Ramos (cell line): ENCODE data around the gene SMOC2.

Experiments used
- in situ Hi-C: fragments of 300-500 bp; cut with MboI; formaldehyde crosslinking; loops from one replicate; pipeline ENCODE4 v1.14.3; 2022; ENCODE audit warnings: low sequenced_read_pairs; ENCODE audit not compliant: unreplicated experiment

Gene SMOC2

DNA sequence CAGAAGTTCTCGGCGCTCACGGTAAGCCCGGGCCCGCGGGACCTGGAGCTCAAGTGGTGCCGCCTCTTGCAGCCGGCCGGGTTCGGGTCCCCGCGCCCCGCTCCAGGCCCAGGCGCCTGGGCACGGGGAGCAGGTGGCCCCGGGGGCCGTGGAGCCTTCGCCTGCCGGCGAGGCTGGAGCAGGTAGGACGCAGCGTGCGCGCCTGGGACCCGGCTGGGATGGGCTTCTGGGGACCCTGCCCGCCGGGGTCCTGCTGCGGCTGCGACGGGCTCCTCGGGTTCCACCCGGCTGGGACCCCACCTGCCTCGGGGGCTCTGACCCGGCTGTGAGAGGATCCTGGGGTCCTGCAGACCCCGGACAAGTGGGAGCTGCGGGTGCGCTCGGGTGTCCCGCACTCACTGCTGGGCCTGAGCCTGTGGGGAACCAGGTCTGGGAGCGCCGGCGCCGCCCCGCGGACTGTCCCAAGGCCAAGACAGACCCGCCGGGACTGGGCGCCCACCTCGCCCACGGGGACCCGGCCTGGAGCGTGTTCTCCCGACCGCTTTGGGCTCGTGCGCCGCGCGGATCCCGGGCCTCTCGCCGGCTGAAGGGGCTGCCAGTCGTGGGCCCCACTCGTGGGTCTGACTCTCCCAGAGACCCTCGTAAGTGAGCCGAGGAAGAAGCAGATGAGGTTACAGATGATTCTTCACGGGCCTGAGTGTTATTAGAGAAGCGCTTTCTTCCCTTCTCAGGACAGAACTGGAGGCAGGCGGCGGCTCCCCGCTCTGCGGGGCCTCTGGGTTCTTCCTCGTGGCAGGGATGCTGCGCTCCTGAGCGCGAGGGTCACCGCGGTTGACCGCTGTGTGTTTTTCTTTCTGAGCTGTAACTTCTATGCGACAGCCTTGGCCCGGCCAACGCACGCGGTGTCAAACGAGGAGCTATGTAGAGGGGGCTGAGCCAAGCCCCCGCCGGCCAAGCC is 729 bp downstream of the SMOC2 start:
- in situ Hi-C loops, result no loop called here

DNA sequence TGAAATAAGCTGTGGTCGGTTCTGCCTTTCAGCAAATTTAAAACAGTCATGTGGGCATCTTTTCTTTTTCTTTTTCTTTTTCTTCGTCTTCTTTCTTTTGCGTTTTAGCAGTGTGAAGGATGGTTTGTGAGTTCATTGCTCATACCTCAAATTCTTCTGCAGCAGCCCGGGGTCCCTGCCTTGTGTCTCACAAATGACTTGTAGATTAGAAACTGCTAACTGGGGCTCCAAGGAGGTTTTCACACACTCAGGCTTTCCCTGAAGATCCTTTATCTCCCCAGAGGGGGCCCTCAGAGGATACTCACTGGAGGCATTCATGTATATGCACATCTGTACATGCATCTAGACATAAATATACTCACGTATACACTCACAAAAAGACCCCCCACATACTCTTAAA is 1.7 kb downstream of the SMOC2 start:
- in situ Hi-C loops, result no loop called here

DNA sequence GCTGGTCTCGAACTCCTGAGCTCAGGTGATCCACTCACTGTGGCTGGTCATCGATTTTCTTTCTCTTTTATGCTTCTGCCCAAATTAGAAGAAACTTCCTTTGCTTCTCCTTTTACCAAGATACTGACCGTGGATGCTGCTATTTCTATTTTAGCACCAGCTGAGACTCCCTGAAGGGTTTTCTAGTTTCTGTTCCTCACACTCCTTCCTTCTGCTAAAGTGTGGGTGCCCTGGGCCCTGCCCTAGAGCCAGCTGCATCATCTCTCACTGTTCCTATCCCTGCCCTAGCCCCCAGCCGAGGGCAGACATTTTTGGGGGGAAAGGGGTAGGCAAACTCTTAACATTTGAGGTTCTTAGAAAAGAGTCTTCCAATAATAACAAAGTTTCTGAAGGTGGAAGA is 6.3 kb downstream of the SMOC2 start:
- in situ Hi-C loops, result no loop called here

- in situ Hi-C loops, result no loop called here
Observed at GRCh38 chr6:168447700-168448099, 6.7 kb downstream of the SMOC2 start.

- in situ Hi-C loops, result no loop called here
Observed at GRCh38 chr6:168448243-168448855, 7.4 kb downstream of the SMOC2 start.

GRCh38 chr6:168450917-168451316 is 9.9 kb downstream of the SMOC2 start:
- in situ Hi-C loops, result no loop called here

DNA sequence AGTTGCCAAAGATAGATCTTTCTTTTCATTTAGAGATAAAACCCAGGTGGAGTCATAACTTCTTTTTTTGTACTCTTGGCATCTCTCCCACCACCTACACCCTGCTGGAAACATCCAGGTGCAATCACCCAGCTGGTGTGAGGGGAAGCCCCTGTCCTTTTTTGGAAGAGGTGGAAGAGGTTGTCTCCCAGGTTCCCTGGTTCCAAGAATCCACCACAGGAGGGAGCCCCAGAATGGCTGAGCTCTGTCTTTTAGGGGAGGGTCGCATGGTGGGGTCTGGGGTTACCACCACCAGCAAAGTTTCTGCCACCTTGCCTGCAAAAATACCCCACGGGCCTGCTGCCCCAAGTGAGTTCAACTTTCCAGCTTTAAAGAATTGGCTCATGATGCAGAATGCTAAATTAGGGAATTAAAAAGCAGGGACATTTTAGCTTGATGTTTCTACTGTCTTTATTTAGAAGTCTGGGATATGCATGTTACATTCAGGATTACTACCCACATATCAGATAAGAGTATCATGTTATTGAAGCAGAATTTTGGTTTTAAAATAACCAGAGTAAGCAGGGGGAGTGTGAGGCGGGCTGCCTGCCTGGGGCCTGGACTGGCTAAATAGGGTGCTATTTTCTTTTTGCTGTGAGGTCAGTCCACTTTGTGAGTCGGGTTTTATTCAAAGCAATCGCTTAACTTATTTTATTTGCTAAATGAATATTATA is 11.0 kb downstream of the SMOC2 start:
- in situ Hi-C loops, result no loop called here

DNA sequence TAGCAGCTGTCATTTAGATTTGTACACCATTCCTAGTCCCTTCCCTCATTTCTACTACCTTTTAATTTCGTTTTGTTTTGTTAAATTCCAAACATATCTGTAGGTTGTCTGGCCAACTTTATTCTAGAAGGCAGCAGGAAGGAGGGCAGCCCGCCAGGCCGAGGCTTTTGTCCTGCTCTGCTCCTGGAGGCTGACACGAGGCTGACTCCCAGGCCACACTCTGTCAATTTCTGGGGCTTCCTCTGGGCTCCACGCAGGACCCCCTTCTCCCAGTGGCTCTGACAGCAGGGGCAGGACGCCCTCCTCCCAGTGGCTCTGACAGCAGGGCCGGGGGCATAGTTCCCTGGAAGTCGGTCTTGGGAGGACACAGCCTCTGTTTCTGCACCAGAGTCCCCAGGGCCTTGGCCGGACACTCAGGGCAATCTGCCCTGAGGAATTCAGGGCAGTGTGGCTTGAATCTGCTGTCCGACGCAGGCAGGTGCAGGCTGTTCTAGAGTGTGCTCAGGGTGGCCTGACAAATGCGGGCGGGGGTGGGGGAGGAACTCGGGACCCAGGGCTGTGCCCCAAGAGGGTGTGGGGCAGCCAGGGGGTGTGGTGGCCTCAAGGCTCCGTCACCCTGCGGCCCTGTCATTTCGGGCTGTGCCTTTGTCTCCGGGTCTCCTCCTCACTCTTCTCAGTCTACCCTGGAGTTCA is 11.8 kb downstream of the SMOC2 start:
- in situ Hi-C loops, result no loop called here

DNA sequence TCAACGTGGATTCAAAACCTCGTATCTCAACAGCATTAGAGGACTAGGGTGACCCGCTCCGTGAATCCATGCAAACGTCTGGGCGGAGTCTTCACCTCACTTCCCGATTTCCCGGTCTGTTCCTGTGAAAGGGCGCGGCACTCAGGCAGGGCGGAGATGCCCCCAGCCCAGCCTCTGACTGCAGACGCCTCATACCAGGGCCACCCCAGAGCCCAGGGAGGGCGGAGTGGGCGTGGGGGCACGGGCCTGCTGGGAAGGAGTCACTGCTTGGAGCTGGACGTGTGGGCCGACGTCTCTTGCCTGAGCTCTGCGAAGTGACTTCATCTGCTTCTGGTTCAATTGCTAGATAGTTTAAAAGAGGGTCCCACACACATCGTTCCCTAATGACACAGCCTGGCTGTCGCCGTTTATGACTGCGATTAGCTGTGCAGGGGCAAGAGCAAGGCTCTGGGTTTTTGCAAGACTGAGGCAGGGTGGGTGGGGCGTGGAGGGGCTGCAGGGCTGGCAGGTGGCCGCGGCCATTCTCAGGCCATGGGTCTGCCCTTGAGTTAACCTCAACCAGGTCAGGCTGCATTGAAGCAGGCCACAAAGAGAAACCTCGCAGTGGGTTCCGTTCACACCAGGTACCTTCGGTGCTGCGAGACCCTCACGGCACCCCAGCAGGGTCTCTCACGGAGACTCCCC is 15.0 kb downstream of the SMOC2 start:
- in situ Hi-C loops, result no loop called here

- in situ Hi-C loops, result no loop called here
Observed at GRCh38 chr6:168456907-168457652, 16.1 kb downstream of the SMOC2 start.

GRCh38 chr6:168457653-168457934 is 16.6 kb downstream of the SMOC2 start:
- in situ Hi-C loops, result no loop called here

DNA sequence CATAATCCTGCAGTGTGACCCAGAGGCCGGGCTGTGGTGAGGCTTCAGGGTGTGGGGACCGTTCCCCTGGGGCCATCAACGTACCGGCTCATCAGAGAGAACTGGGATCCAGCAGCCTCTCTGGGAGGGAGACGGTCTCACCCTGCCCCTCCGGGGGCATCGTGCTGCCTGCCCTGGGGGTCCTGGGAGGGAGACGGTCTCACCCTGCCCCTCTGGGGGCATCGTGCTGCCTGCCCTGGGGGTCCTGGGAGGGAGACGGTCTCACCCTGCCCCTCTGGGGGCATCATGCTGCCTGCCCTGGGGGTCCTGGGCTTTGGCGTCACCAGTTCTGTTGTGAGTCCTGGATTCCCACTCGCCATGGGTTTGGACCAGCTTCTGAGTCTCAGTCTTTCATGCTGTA is 17.1 kb downstream of the SMOC2 start:
- in situ Hi-C loops, result no loop called here

DNA sequence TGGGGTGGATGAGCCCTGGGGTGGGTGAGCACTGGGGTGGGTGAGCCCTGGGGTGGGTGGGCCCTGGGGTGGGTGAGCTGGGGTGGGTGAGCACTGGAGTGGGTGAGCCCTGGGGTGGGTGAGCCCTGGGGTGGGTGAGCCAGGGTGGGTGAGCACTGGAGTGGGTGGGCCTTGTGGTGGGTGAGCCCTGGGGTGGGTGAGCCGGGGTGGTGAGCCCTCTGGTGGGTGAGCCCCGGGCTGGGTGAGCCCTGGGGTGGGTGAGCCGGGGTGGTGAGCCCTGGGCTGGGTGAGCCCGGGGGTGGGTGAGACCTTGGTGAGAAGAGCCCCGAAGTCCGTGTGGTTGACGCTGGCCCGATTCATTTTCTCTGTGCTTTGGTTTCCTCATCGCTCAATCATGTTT is 18.6 kb downstream of the SMOC2 start:
- in situ Hi-C loops, result no loop called here

DNA sequence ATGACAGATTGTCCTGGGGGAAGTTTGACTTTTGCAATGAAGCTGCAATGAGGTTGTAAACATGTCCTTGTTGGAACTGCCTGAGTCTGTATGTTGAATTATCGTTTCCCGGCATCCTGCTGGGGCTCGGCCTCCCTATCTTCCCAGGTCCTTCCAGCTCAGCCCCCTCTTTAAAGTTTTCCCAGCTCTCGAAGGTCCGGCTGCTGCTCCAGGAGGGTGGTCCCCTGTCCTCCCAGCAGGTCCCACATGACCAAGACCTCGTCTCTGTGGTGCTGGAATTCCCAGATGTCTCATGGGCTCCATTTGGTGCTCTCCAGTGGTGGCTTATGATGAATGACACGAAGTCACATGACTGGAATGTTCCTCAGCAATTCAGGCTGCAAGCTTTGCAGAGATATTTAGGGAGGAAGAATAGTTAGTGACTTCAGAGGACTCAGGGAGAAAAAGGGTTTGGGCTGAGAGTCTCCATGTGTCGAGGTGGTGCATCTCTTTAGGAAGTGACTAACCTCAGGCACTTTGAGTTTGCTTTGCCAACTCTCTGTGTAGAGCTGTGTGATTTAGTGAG is 21.4 kb downstream of the SMOC2 start:
- in situ Hi-C loops, result no loop called here

DNA sequence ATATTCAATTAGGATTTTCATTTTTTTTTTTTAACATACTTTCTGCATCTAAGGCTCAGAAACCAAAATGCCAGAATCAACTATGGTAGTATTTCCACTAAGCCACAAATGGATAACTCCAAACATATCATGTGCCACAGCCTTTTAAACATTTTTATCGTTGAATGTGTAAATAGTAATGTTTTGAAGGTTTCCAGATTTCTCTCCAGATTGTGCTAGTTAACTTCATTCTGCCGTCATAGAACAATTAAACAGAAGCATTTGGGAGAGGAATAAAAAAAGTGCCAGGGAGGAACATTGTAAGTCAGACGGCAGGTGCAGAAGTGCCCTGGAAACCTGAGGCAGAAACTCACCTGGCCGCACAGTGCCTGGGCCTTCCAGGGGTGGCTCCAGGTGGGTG is 23.6 kb downstream of the SMOC2 start:
- in situ Hi-C loops, result no loop called here

DNA sequence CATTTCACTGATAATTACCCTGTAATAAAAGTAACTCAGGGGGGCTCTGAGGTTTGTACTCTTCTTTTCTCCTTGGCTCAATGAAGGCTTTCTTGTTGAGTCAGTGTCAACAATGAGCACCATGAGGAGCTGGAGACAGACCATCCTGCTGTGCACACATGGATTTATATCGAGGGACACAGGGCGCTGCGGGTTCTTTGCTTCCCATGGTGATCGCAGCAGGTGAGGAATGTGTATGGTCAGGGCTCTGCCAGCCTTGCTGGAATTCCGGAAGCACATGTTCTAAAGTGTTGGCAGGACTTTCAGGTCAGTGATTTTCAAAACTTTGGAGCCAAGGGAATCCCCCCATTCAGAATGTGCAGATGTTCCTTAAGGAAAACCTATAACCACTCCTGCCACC is 27.1 kb downstream of the SMOC2 start:
- in situ Hi-C loops, result no loop called here

DNA sequence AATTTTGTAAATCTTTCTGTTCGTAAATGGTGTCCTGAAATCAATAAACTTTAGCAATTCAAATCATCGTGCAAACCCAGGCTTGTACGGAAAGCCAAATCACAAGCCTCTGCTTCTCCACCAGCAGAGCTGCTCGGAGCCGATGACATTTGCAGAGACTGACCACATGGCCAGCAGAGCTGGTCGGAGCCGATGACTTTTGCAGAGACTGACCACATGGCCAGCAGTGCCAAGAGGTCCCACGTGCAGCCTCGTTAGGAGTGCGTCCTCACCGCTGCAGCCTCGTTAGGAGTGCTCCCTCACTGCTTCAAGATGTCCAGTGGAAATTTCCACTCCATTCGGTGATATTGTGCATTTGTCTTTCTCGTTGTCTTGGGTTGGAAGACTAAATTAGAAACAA is 28.5 kb downstream of the SMOC2 start:
- in situ Hi-C loops, result no loop called here

- in situ Hi-C loops, result no loop called here
Observed at GRCh38 chr6:168469926-168470325, 28.9 kb downstream of the SMOC2 start.

GRCh38 chr6:168472363-168472762 is 31.4 kb downstream of the SMOC2 start:
- in situ Hi-C loops, result no loop called here
